Neural progenitor cell (in vitro differentiated cells): ENCODE results near the gene KRT39.
A peak's percentile ranks its signal among the peaks of the same experiment; 100 is the strongest.

ENCODE experiments used
- CTCF ChIP-seq: fragments of 200-600 bp; sonication (generic); IDR thresholded peaks from 2 replicates; pipeline ENCODE4 v1.5.1; 2017; ENCODE audit warnings: antibody characterized with exemption, mild to moderate bottlenecking
- EZH2 ChIP-seq: fragments of 200-600 bp; sonication (generic); IDR thresholded peaks from 2 replicates; pipeline ENCODE4 v1.6.1; 2017; ENCODE audit warnings: antibody characterized with exemption, mild to moderate bottlenecking, moderate library complexity
- EZH2phosphoT487 ChIP-seq: fragments of 200-600 bp; sonication (generic); IDR thresholded peaks from 2 replicates; pipeline ENCODE4 v1.6.1; 2017; ENCODE audit warnings: antibody characterized with exemption

- TF ChIP-seq CTCF (peak; percentile 68), EZH2phosphoT487 (no peak), EZH2 (no peak)
Measured at GRCh38 chr17:40963838-40964237, 2.9 kb downstream of the KRT39 start.
